Heart left ventricle (tissue), 13 donors: ENCODE measurements around the gene TTC3.
A peak's percentile ranks its signal among the peaks of the same experiment; 100 is the strongest.

ENCODE experiments used
- CTCF ChIP-seq, 12 donors: fragments of 200-600 bp; sonication (generic) in 4 of 12; IDR thresholded peaks; one replicate each; pipeline versions ENCODE4 v1.5.0 to v1.8.0; 2018 to 2022; ENCODE audit warnings: antibody characterized with exemption in 12 of 12, mild to moderate bottlenecking in 5 of 12
- POLR2A ChIP-seq, 2 donors: fragments of 450-650 bp; IDR thresholded peaks; one replicate each; pipeline ENCODE4 v1.6.1; 2017; ENCODE audit warnings: antibody characterized with exemption in 2 of 2, mild to moderate bottlenecking in 2 of 2, moderate library complexity in 2 of 2
- donor health status: ischemic (EF 13 %, LVEDD 7.1; RV severe dilation, severe dysfunction).
- donor health status: DM: no; HTN: yes; CAD: no.
- donor health status: DM: no; HTN: no; CAD: no.
- donor health status: ischemic (EF 25% LVEDD 6.9; RV normal size, moderate dysfunction).
- donor health status: ischemic (EF 25% LVEDD 5.7; RV mildly dilated, moderate dysfunction).
- donor health status: ischemic (EF 35%, LVEDD 5.7; RV mildly dilated, moderate dysfunction).
- donor health status: nonischemic (EF 11% LVEDD 7.7; RV severe dilation, severe dysfunction).
- donor health status: DM: yes; HTN: yes; CAD: no.
- donor health status: PGD.
- donor health status: ischemic (EF 29% LVEDD 5.4; RV normal size, mild dysfunction).
- donor health status: nonischemic (EF 23%, LVEDD 6.1; RV moderate dilation, normal function).

DNA sequence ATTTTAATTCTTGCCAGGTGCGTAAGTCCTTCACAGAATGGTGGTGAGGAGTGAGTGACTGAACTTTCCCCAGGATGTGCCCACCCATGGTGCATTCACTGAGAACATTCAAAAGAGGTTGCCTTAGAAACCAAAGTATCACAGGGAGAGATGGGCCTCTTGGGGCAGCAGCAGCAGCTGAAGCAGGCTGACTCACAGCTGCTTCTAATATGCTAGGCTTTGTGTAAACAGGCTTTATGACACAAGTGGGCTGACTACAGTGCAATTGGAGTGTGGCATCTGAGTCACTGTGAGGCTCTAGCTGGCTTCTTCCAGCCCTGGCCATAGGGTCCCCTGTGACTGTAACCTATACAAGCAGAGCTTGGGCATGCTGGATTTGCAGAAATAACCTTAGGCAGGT lies 12.8 kb upstream of the TTC3 start:
- TF ChIP-seq CTCF (IDR thresholded peaks at IDR 0.05), result peak in 1 of 12 donors; percentile 12
- no peak for TF ChIP-seq POLR2A (IDR thresholded peaks at IDR 0.05)
